Measurements from ENCODE around the gene HSDL2.
A peak's percentile ranks its signal among the peaks of the same experiment; 100 is the strongest.
"Not testable (repeated sequence)": the region's sequence is repeated elsewhere in the genome, so short reads cannot be mapped to it uniquely, and the experiment has no call there.

HSDL2 gene

DNA sequence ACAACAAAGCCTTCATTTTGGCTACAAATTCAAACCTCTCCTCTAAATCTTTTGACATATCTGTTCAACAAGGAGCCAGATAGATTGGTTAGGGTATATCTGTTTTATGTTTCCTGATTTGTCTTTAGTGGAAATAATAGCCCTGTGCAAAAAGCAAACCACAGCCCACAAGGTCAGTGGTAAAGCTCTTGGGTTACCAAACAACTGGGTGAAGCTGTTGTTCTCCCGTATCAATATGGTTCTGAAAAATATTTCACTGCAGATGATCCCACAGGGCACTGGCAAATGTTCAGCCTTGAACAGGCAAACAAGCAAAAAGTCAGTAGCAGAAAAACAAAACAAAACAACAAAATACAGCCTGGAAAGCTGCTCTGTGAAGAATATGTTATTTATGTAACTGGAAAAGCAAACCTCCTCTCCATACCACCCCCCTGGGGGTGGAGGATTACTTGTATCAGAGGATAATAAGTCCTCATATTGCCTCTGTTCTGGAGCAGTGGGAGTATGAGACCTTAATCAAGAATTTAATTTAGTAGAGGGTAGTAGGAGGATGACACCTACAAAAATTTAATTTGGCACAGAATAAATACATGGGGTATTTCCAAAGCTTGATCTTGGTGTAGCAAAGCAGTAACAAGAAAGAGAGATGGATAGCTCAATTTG is 25.7 kb upstream of the HSDL2 start:
- Histone ChIP-seq H3K36me3 (no peaks in the 10 kb centered on the region), H3K4me3 (ENCODE audit: low read depth in 1 of 2, low read length in 1 of 2) (no peak overlapping the region), H3K27ac (no peak overlapping the region), H3K4me1 (ENCODE audit: control insufficient read depth in 1 of 2, insufficient read depth in 1 of 2, low read depth in 1 of 2, low read length in 1 of 2) (peaks cover 10 to 16% of the 10 kb centered on the region in 2 experiments), H3K27me3 (no peaks in the 10 kb centered on the region), H3K9me3 (no peaks in the 10 kb centered on the region)
- TF ChIP-seq, protein P1, sequence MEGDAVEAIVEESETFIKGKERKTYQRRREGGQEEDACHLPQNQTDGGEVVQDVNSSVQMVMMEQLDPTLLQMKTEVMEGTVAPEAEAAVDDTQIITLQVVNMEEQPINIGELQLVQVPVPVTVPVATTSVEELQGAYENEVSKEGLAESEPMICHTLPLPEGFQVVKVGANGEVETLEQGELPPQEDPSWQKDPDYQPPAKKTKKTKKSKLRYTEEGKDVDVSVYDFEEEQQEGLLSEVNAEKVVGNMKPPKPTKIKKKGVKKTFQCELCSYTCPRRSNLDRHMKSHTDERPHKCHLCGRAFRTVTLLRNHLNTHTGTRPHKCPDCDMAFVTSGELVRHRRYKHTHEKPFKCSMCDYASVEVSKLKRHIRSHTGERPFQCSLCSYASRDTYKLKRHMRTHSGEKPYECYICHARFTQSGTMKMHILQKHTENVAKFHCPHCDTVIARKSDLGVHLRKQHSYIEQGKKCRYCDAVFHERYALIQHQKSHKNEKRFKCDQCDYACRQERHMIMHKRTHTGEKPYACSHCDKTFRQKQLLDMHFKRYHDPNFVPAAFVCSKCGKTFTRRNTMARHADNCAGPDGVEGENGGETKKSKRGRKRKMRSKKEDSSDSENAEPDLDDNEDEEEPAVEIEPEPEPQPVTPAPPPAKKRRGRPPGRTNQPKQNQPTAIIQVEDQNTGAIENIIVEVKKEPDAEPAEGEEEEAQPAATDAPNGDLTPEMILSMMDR (IDR thresholded peaks at IDR 0.05), result no peak

- Histone ChIP-seq H3K4me1 (ENCODE audit: control insufficient read depth in 1 of 2, insufficient read depth in 1 of 2, low read depth in 1 of 2, low read length in 1 of 2) (peaks cover 10 to 16% of the 10 kb centered on the region in 2 experiments), H3K4me3 (ENCODE audit: low read depth in 1 of 2, low read length in 1 of 2) (no peak overlapping the region), H3K36me3 (no peaks in the 10 kb centered on the region), H3K27ac (peak overlapping the region; percentile 48), H3K9me3 (no peaks in the 10 kb centered on the region), H3K27me3 (no peaks in the 10 kb centered on the region)
- TF ChIP-seq, protein P1 (IDR thresholded peaks at IDR 0.05), result no peak
Observed at GRCh38 chr9:112355427-112355897, 24.4 kb upstream of the HSDL2 start.

DNA sequence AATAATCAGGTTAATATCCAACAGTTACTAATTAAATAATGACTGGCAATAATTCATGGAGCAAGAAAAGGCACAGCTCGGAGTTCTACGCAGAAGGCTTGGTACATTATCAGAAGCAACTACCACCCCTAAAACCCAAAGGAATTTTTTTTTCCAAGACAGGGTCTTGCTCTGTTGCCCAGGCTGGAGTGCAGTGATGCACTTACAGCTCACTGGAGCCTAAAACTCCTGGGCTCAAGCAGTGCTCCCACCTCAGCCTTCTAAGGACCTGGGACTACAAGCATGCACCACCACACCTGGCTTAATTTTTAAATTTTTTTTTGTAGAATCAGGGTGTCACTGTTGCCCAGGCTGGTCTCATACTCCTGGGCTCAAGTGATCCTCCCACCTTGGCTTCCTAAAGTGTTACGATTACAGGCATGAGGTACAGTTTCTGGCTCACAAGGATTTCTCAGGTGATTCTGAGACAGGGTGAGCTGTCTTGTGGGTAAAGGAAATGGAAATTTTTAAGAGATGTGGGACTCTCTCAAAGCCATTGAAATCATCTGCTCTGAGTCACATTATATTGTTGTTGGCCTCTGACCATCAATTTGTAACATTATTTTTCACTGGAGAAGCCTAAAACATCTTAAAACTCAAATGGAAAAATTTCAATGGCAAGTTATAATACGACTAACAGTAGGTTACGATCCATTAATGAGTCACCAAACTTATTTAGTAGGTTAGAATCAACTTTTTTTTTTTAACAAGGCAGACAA is 19.7 kb upstream of the HSDL2 start:
- Histone ChIP-seq H3K36me3 (no peaks in the 10 kb centered on the region), H3K27ac (no peak overlapping the region), H3K9me3 (no peaks in the 10 kb centered on the region), H3K27me3 (no peaks in the 10 kb centered on the region), H3K4me3 (ENCODE audit: low read depth in 1 of 2, low read length in 1 of 2) (no peak overlapping the region), H3K4me1 (ENCODE audit: control insufficient read depth in 1 of 2, insufficient read depth in 1 of 2, low read depth in 1 of 2, low read length in 1 of 2) (peaks cover 7 to 18% of the 10 kb centered on the region in 2 experiments)
- TF ChIP-seq, protein P1 (IDR thresholded peaks at IDR 0.05), result no peak

DNA sequence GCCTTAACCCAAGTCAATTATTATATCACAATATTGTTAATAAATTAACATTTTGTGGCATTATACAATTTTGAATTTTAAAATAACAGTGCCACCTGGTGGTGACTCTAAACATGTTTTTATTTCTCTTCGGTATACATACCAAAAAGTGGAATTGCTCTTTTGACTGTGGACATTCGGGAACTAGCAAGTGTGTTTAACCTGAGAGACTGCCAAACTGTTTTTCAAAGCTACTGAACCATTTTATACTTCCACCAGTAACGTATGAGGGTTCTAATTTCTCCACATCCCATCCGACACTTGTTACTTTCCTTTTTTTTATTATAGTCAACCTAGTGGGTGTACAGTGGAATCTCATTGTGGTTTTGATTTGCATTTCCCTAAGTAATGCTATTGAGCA is 18.3 kb upstream of the HSDL2 start:
- H3K27ac ChIP-seq, result no peak overlapping the region
- no peaks in the 10 kb centered on the region for H3K27me3 ChIP-seq
- no peak overlapping the region for H3K4me3 ChIP-seq (ENCODE audit: low read depth in 1 of 2, low read length in 1 of 2)
- H3K9me3 ChIP-seq, result no peaks in the 10 kb centered on the region
- no peaks in the 10 kb centered on the region for H3K36me3 ChIP-seq
- peaks cover 0 to 5% of the 10 kb centered on the region in 2 experiments for H3K4me1 ChIP-seq (ENCODE audit: control insufficient read depth in 1 of 2, insufficient read depth in 1 of 2, low read depth in 1 of 2, low read length in 1 of 2)
- TF ChIP-seq, protein P1 (IDR thresholded peaks at IDR 0.05), result peak; percentile 62

- TF ChIP-seq, protein P1 (IDR thresholded peaks at IDR 0.05), result no peak
Observed at GRCh38 chr9:112364761-112365160, 15.1 kb upstream of the HSDL2 start.

GRCh38 chr9:112365257-112365656 is 14.7 kb upstream of the HSDL2 start:
- H3K27me3 ChIP-seq; H3K4me1 ChIP-seq (ENCODE audit: control insufficient read depth in 1 of 2, insufficient read depth in 1 of 2, low read depth in 1 of 2, low read length in 1 of 2); H3K36me3 ChIP-seq; H3K4me3 ChIP-seq (ENCODE audit: low read depth in 1 of 2, low read length in 1 of 2); H3K27ac ChIP-seq; H3K9me3 ChIP-seq: not testable (repeated sequence)

More at GRCh38 chr9:112364761-112365160, 15.1 kb upstream of the HSDL2 start:
- peaks cover 0 to 5% of the 10 kb centered on the region in 2 experiments for H3K4me1 ChIP-seq (ENCODE audit: control insufficient read depth in 1 of 2, insufficient read depth in 1 of 2, low read depth in 1 of 2, low read length in 1 of 2)
- no peaks in the 10 kb centered on the region for H3K36me3 ChIP-seq
- no peak overlapping the region for H3K27ac ChIP-seq
- no peaks in the 10 kb centered on the region for H3K9me3 ChIP-seq
- no peak overlapping the region for H3K4me3 ChIP-seq (ENCODE audit: low read depth in 1 of 2, low read length in 1 of 2)
- no peaks in the 10 kb centered on the region for H3K27me3 ChIP-seq

Data from neutrophil (primary cell).